Renal cortex interstitium (tissue), 15 donors: ENCODE data around the gene S100A8. TPM values are rescaled to one million over a fixed set of nuclear protein-coding genes. Genes with fewer than 3 reads are reported as not detected.

Experiments used
- DNase-seq, 11 donors: peaks; one replicate each; pipeline ENCODE4 v3.0.0-alpha.2; 2013; ENCODE audit warnings: low read depth in 9 of 11, low spot score in 4 of 11; ENCODE audit errors: extremely low read depth in 1 of 11
- long read RNA-seq, 16 experiments: transcript quantifications; one replicate each; lab custom pipeline, GENCODE V29; 2026
- polyA plus RNA-seq, 3 donors: library from polyadenylated mRNA; unstranded; fragments of 120-200 nt; gene quantifications; one replicate each; pipeline ENCODE4 v1.2.1, GENCODE V29; 2013; ENCODE audit not compliant: insufficient read length in 3 of 3

The S100A8 gene
- polyA plus RNA-seq, result 10 to 100 TPM in 2 of 3 donors, 1 to 10 TPM in 1; 9.8 to 24.0 (median 20.8) TPM
- long read RNA-seq, donor 1, transcript S100A8-203 (2 exons, 717 nt), result major isoform, 5 of 9 reads
- long read RNA-seq, donor 1, partial matches to known transcripts, result 0 of 9 reads
- long read RNA-seq, donor 1, other reads (novel, unspliced or antisense), result 0 of 9 reads
- long read RNA-seq, donor 2, transcript S100A8-202 (3 exons, 523 nt), result major isoform, 17 of 26 reads
- long read RNA-seq, donor 2, transcript S100A8-203 (2 exons, 717 nt), result minor isoform, 9 of 26 reads
- long read RNA-seq, donor 2, partial matches to known transcripts, result 0 of 26 reads
- long read RNA-seq, donor 2, other reads (novel, unspliced or antisense), result 0 of 26 reads
- long read RNA-seq, donor 3, transcript S100A8-202 (3 exons, 523 nt), result major isoform, 15 of 22 reads
- long read RNA-seq, donor 3, transcript S100A8-203 (2 exons, 717 nt), result minor isoform, 7 of 22 reads
- long read RNA-seq, donor 3, partial matches to known transcripts, result 0 of 22 reads
- long read RNA-seq, donor 3, other reads (novel, unspliced or antisense), result 0 of 22 reads
- long read RNA-seq, donor 4, transcript S100A8-203 (2 exons, 717 nt), result minor isoform, 6 of 16 reads
- long read RNA-seq, donor 4, transcript S100A8-202 (3 exons, 523 nt), result major isoform, 10 of 16 reads
- long read RNA-seq, donor 4, partial matches to known transcripts, result 0 of 16 reads
- long read RNA-seq, donor 4, other reads (novel, unspliced or antisense), result 0 of 16 reads
- long read RNA-seq, donor 5, result 0 reads
- long read RNA-seq, donor 6, transcript S100A8-202 (3 exons, 523 nt), result major isoform, 8 of 12 reads
- long read RNA-seq, donor 6, partial matches to known transcripts, result 0 of 12 reads
- long read RNA-seq, donor 6, other reads (novel, unspliced or antisense), result 0 of 12 reads
- long read RNA-seq, donor 7, transcript S100A8-203 (2 exons, 717 nt), result minor isoform, 12 of 32 reads
- long read RNA-seq, donor 7, transcript S100A8-202 (3 exons, 523 nt), result major isoform, 20 of 32 reads
- long read RNA-seq, donor 7, partial matches to known transcripts, result 0 of 32 reads
- long read RNA-seq, donor 7, other reads (novel, unspliced or antisense), result 0 of 32 reads
- long read RNA-seq, donor 8, transcript S100A8-203 (2 exons, 717 nt), result minor isoform, 9 of 23 reads
- long read RNA-seq, donor 8, transcript S100A8-202 (3 exons, 523 nt), result major isoform, 14 of 23 reads
- long read RNA-seq, donor 8, partial matches to known transcripts, result 0 of 23 reads
- long read RNA-seq, donor 8, other reads (novel, unspliced or antisense), result 0 of 23 reads
- long read RNA-seq, donor 9, partial matches to known transcripts, result 0 of 1 reads
- long read RNA-seq, donor 9, other reads (novel, unspliced or antisense), result 0 of 1 reads
- long read RNA-seq, donor 10, transcript S100A8-203 (2 exons, 717 nt), result minor isoform, 10 of 24 reads
- long read RNA-seq, donor 10, transcript S100A8-202 (3 exons, 523 nt), result major isoform, 14 of 24 reads
- long read RNA-seq, donor 10, partial matches to known transcripts, result 0 of 24 reads
- long read RNA-seq, donor 10, other reads (novel, unspliced or antisense), result 0 of 24 reads
- long read RNA-seq, donor 11, transcript S100A8-202 (3 exons, 523 nt), result major isoform, 9 of 10 reads
- long read RNA-seq, donor 11, partial matches to known transcripts, result 0 of 10 reads
- long read RNA-seq, donor 11, other reads (novel, unspliced or antisense), result 0 of 10 reads
- long read RNA-seq, donor 12, partial matches to known transcripts, result 0 of 4 reads
- long read RNA-seq, donor 12, other reads (novel, unspliced or antisense), result 0 of 4 reads
- long read RNA-seq, donor 13, transcript S100A8-202 (3 exons, 523 nt), result major isoform, 14 of 28 reads
- long read RNA-seq, donor 13, transcript S100A8-203 (2 exons, 717 nt), result major isoform, 14 of 28 reads
- long read RNA-seq, donor 13, partial matches to known transcripts, result 0 of 28 reads
- long read RNA-seq, donor 13, other reads (novel, unspliced or antisense), result 0 of 28 reads
- long read RNA-seq, donor 14, partial matches to known transcripts, result 0 of 4 reads
- long read RNA-seq, donor 14, other reads (novel, unspliced or antisense), result 0 of 4 reads
- long read RNA-seq, donor 15, partial matches to known transcripts, result 0 of 2 reads
- long read RNA-seq, donor 15, other reads (novel, unspliced or antisense), result 0 of 2 reads
- long read RNA-seq, donor 16, transcript S100A8-202 (3 exons, 523 nt), result major isoform, 29 of 38 reads
- long read RNA-seq, donor 16, transcript S100A8-203 (2 exons, 717 nt), result minor isoform, 9 of 38 reads
- long read RNA-seq, donor 16, partial matches to known transcripts, result 0 of 38 reads
- long read RNA-seq, donor 16, other reads (novel, unspliced or antisense), result 0 of 38 reads

- no peak for DNase-seq
Observed at GRCh38 chr1:153390938-153391710, at the start of gene S100A8. Gene S100A8 (minus strand): TSS chr1:153391073. CDS start chr1:153390535, 538 bp downstream.

- DNase-seq, result no peak
Observed at GRCh38 chr1:153439273-153439672, 48.4 kb upstream of the S100A8 start.

- DNase-seq, result no peak
Observed at GRCh38 chr1:153438599-153438998, 47.7 kb upstream of the S100A8 start.

GRCh38 chr1:153437236-153437635 is 46.4 kb upstream of the S100A8 start:
- no peak for DNase-seq

- no peak for DNase-seq
Observed at GRCh38 chr1:153434746-153435455, 44.0 kb upstream of the S100A8 start.

- DNase-seq, result no peak
Observed at GRCh38 chr1:153432874-153433681, 42.2 kb upstream of the S100A8 start.

- DNase-seq, result no peak
Observed at GRCh38 chr1:153431928-153432327, 41.1 kb upstream of the S100A8 start.

GRCh38 chr1:153431427-153431826 is 40.6 kb upstream of the S100A8 start:
- no peak for DNase-seq

- DNase-seq, result no peak
Observed at GRCh38 chr1:153431002-153431401, 40.1 kb upstream of the S100A8 start.

- no peak for DNase-seq
Observed at GRCh38 chr1:153430561-153430960, 39.7 kb upstream of the S100A8 start.

- DNase-seq, result no peak
Observed at GRCh38 chr1:153430166-153430553, 39.3 kb upstream of the S100A8 start.

- DNase-seq, result no peak
Observed at GRCh38 chr1:153429266-153430165, 38.6 kb upstream of the S100A8 start.

GRCh38 chr1:153428791-153429190 is 37.9 kb upstream of the S100A8 start:
- no peak for DNase-seq

- DNase-seq, result no peak
Observed at GRCh38 chr1:153428073-153428638, 37.3 kb upstream of the S100A8 start.
